ENCODE results near the gene GRID2.

The GRID2 gene

GRCh38 chr4:93775551-93775950, 1471.8 kb downstream of the GRID2 start:
- DNase-seq (ENCODE audit: extremely low read depth in 1 of 2, low read depth in 1 of 2) = no peak

- no peak for DNase-seq (ENCODE audit: extremely low read depth in 1 of 2, low read depth in 1 of 2)
These were observed 1472.8 kb downstream of the GRID2 start for GRCh38 chr4:93776386-93777080.

- no peak for DNase-seq (ENCODE audit: extremely low read depth in 1 of 2, low read depth in 1 of 2)
These were observed 1473.3 kb downstream of the GRID2 start for GRCh38 chr4:93777081-93777460.

- DNase-seq (ENCODE audit: extremely low read depth in 1 of 2, low read depth in 1 of 2) = no peak
These were observed 1475.5 kb downstream of the GRID2 start for GRCh38 chr4:93779228-93779627.

GRCh38 chr4:93780080-93780479, 1476.3 kb downstream of the GRID2 start:
- no peak for DNase-seq (ENCODE audit: extremely low read depth in 1 of 2, low read depth in 1 of 2)

- no peak for DNase-seq (ENCODE audit: extremely low read depth in 1 of 2, low read depth in 1 of 2)
These were observed 1477.4 kb downstream of the GRID2 start for GRCh38 chr4:93781198-93781597.

- DNase-seq (ENCODE audit: extremely low read depth in 1 of 2, low read depth in 1 of 2) = no peak
These were observed 1482.4 kb downstream of the GRID2 start for GRCh38 chr4:93786149-93786548.

GRCh38 chr4:93788712-93789111, 1484.9 kb downstream of the GRID2 start:
- no peak for DNase-seq (ENCODE audit: extremely low read depth in 1 of 2, low read depth in 1 of 2)

- no peak for DNase-seq (ENCODE audit: extremely low read depth in 1 of 2, low read depth in 1 of 2)
These were observed 1487.9 kb downstream of the GRID2 start for GRCh38 chr4:93791570-93792195.

GRCh38 chr4:93802045-93802444, 1498.3 kb downstream of the GRID2 start:
- DNase-seq (ENCODE audit: extremely low read depth in 1 of 2, low read depth in 1 of 2) = no peak

- no peak for DNase-seq (ENCODE audit: extremely low read depth in 1 of 2, low read depth in 1 of 2)
These were observed 1506.0 kb downstream of the GRID2 start for GRCh38 chr4:93809773-93810172.

- DNase-seq (ENCODE audit: extremely low read depth in 1 of 2, low read depth in 1 of 2) = no peak
These were observed 1506.7 kb downstream of the GRID2 start for GRCh38 chr4:93810340-93810992.

GRCh38 chr4:93813092-93813491, 1509.3 kb downstream of the GRID2 start:
- no peak for DNase-seq (ENCODE audit: extremely low read depth in 1 of 2, low read depth in 1 of 2)

GRCh38 chr4:93814141-93814540, 1510.4 kb downstream of the GRID2 start:
- no peak for DNase-seq (ENCODE audit: extremely low read depth in 1 of 2, low read depth in 1 of 2)

GRCh38 chr4:93814722-93815121, 1511.0 kb downstream of the GRID2 start:
- no peak for DNase-seq (ENCODE audit: extremely low read depth in 1 of 2, low read depth in 1 of 2)

All from stimulated activated CD8-positive, alpha-beta memory T cell treated with anti-CD3 and anti-CD28 coated beads, Interleukin-7, amount 100 ng/mL, for 48 hours (primary cell).